HEK293 (cell line): ENCODE measurements around the gene BEX2.

Experiments
- ZNF560 ChIP-seq: fragments of 450-650 bp; formaldehyde crosslinking; IDR thresholded peaks from 2 replicates; pipeline ENCODE4 v1.5.1; 2017; ENCODE audit warnings: missing biosample characterization, missing genetic modification characterization, borderline replicate concordance
- TF ChIP-seq, protein P1 (sequence below): fragments of 450-650 bp; formaldehyde crosslinking; IDR thresholded peaks from 2 replicates; pipeline ENCODE4 v1.5.1; 2016; ENCODE audit warnings: missing biosample characterization, missing genetic modification characterization

DNA sequence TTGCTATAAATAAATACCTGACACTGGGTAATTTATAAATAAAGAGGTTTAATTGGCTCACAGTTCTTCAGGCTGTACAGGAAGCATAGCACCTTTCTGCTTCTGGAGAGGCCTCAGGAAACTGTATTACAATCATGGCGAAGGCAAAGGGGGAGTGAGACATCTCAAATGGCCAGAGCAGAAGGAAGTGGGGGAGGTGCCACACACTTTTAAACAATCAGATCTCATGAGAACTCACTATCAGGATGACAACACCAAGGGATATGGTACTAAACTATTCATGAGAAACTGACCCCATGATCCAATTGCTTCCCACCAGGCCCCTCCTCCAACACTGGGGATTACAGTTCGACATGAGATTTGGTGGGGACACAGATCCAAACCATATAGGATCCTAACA lies 33.8 kb upstream of the BEX2 start:
- TF ChIP-seq, protein P1, sequence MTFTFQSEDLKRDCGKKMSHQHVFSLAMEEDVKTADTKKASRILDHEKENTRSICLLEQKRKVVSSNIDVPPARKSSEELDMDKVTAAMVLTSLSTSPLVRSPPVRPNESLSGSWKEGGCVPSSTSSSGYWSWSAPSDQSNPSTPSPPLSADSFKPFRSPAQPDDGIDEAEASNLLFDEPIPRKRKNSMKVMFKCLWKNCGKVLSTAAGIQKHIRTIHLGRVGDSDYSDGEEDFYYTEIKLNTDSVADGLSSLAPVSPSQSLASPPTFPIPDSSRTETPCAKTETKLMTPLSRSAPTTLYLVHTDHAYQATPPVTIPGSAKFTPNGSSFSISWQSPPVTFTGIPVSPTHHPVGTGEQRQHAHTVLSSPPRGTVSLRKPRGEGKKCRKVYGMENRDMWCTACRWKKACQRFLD (tag by site-specific recombination): no peak
- no peak for TF ChIP-seq ZNF560
